ENCODE measurements around the gene SLC8A3.

Gene SLC8A3

GRCh38 chr14:69999261-69999674 is 189.5 kb downstream of the SLC8A3 start:
- no peak for DNase-seq (ENCODE audit: low read depth, low spot score)

GRCh38 chr14:69997849-69998248 is 190.9 kb downstream of the SLC8A3 start:
- DNase-seq (ENCODE audit: low read depth, low spot score) = no peak

- no peak for DNase-seq (ENCODE audit: low read depth, low spot score)
Measured at GRCh38 chr14:69996216-69996615, 192.5 kb downstream of the SLC8A3 start.

Data from activated CD4-positive, CD25-positive, alpha-beta regulatory T cell treated with anti-CD3 and anti-CD28 coated beads, Interleukin-2, amount 50 U/mL, for 16 hours (primary cell).